Measurements from ENCODE around the gene NWD2.

NWD2 gene

GRCh38 chr4:37465296-37465695 lies 220.8 kb downstream of the NWD2 start:
- DNase-seq (ENCODE audit: low read depth in 2 of 2) = no peak

GRCh38 chr4:37465845-37466244 lies 221.3 kb downstream of the NWD2 start:
- no peak for DNase-seq (ENCODE audit: low read depth in 2 of 2)

- DNase-seq (ENCODE audit: low read depth in 2 of 2) = no peak
Observed at GRCh38 chr4:37467223-37467622, 222.7 kb downstream of the NWD2 start.

- DNase-seq (ENCODE audit: low read depth in 2 of 2) = no peak
Observed at GRCh38 chr4:37467824-37468223, 223.3 kb downstream of the NWD2 start.

GRCh38 chr4:37469286-37469685 lies 224.7 kb downstream of the NWD2 start:
- DNase-seq (ENCODE audit: low read depth in 2 of 2) = no peak

GRCh38 chr4:37470245-37470644 lies 225.7 kb downstream of the NWD2 start:
- no peak for DNase-seq (ENCODE audit: low read depth in 2 of 2)

- DNase-seq (ENCODE audit: low read depth in 2 of 2) = no peak
Observed at GRCh38 chr4:37471093-37471492, 226.6 kb downstream of the NWD2 start.

- no peak for DNase-seq (ENCODE audit: low read depth in 2 of 2)
Observed at GRCh38 chr4:37471971-37472370, 227.4 kb downstream of the NWD2 start.

- no peak for DNase-seq (ENCODE audit: low read depth in 2 of 2)
Observed at GRCh38 chr4:37473807-37474206, 229.3 kb downstream of the NWD2 start.

- DNase-seq (ENCODE audit: low read depth in 2 of 2) = no peak
Observed at GRCh38 chr4:37475087-37475486, 230.5 kb downstream of the NWD2 start.

GRCh38 chr4:37475776-37476175 lies 231.2 kb downstream of the NWD2 start:
- no peak for DNase-seq (ENCODE audit: low read depth in 2 of 2)

GRCh38 chr4:37476256-37476655 lies 231.7 kb downstream of the NWD2 start:
- no peak for DNase-seq (ENCODE audit: low read depth in 2 of 2)

GRCh38 chr4:37476691-37477090 lies 232.1 kb downstream of the NWD2 start:
- no peak for DNase-seq (ENCODE audit: low read depth in 2 of 2)

GRCh38 chr4:37477126-37477525 lies 232.6 kb downstream of the NWD2 start:
- no peak for DNase-seq (ENCODE audit: low read depth in 2 of 2)

- no peak for DNase-seq (ENCODE audit: low read depth in 2 of 2)
Observed at GRCh38 chr4:37478151-37478550, 233.6 kb downstream of the NWD2 start.

- no peak for DNase-seq (ENCODE audit: low read depth in 2 of 2)
Observed at GRCh38 chr4:37480509-37480908, 236.0 kb downstream of the NWD2 start.

GRCh38 chr4:37481547-37482122 lies 237.1 kb downstream of the NWD2 start:
- no peak for DNase-seq (ENCODE audit: low read depth in 2 of 2)

- no peak for DNase-seq (ENCODE audit: low read depth in 2 of 2)
Observed at GRCh38 chr4:37482236-37482913, 237.8 kb downstream of the NWD2 start.

- DNase-seq (ENCODE audit: low read depth in 2 of 2) = no peak
Observed at GRCh38 chr4:37483610-37484009, 239.1 kb downstream of the NWD2 start.

- DNase-seq (ENCODE audit: low read depth in 2 of 2) = no peak
Observed at GRCh38 chr4:37486166-37486565, 241.6 kb downstream of the NWD2 start.

GRCh38 chr4:37487668-37488067 lies 243.1 kb downstream of the NWD2 start:
- no peak for DNase-seq (ENCODE audit: low read depth in 2 of 2)

GRCh38 chr4:37489697-37490096 lies 245.2 kb downstream of the NWD2 start:
- no peak for DNase-seq (ENCODE audit: low read depth in 2 of 2)

- DNase-seq (ENCODE audit: low read depth in 2 of 2) = no peak
Observed at GRCh38 chr4:37490391-37491347, 246.1 kb downstream of the NWD2 start.

Data from fibroblast of skin of left biceps (primary cell).